HG03025 (cell line): ENCODE data around the gene NR3C1.

ENCODE experiments used
- ATAC-seq: cut with Tn5 transposase; IDR thresholded peaks from one replicate; pipeline ENCODE4 v1.9.1; 2021; ENCODE audit warnings: mild to moderate bottlenecking, moderate library complexity; ENCODE audit not compliant: unreplicated experiment, low FRiP score

The NR3C1 gene

DNA sequence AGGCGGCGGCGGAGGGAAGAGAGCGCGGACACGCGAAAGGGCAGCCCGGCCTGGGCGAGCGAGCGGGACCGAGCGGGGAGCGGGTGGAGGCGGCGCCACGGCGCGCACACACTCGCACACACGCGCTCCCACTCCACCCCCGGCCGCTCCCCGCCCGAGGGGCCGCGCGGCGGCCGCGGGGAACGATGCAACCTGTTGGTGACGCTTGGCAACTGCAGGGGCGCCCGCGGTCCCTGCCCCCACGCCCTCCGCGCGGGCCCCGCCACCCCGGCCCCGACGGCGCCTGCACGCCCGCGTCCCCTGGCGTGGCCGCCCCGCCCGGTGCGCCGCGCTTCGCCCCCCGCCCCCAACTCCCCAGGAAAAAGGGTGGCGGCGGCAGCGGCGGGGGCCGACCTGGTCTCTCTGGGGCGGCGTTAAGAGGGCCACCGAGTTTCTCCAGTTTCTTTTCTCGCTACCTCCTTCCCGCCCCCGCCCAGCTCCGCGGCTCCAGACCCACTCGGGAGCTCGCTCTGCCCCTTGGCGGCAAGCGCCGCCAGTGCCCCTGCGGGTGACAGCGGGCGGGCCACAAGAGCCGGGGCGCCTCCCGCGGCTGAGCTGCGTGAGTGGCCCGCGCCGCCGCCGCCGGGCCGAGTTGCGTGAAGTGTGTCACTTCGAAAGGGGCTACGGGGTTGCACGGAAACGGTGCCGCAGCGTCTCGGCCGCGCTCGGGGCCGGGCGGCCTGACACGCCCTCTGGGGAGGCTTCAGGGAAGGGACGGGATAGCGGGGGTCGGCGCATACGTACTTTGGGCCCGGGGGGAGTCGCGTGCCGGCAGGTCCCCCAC lies at the start of gene NR3C1:
Gene NR3C1 (minus strand): TSS at position 94 of the 823 bp plus-strand sequence. CDS start 2,847 bp downstream, outside the sequence.
- ATAC-seq, result peak; percentile 57

DNA sequence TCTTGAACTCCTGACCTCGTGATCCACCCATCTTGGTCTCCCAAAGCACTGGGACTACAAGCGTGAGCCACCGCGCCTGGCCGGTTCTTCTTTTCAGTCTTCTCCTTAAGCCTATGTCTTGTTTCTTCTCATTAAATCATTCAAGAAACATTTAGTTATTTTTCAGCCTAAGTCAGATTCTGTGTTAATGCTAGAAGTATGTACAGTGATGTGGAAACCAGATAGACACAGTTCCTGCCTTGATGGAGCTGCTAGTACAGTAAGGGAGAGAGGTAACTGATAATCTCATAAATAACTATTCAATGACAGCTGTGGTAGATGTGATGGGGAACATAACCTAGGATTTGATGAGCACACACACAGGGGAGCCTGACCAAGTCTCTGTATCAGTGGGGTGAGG lies 46.3 kb upstream of the NR3C1 start:
- no peak for ATAC-seq

GRCh38 chr5:143448518-143448917 lies 45.0 kb upstream of the NR3C1 start:
- no peak for ATAC-seq

GRCh38 chr5:143447983-143448382 lies 44.5 kb upstream of the NR3C1 start:
- no peak for ATAC-seq

GRCh38 chr5:143446535-143447226 lies 43.2 kb upstream of the NR3C1 start:
- ATAC-seq, result no peak

GRCh38 chr5:143445776-143446175 lies 42.3 kb upstream of the NR3C1 start:
- no peak for ATAC-seq

DNA sequence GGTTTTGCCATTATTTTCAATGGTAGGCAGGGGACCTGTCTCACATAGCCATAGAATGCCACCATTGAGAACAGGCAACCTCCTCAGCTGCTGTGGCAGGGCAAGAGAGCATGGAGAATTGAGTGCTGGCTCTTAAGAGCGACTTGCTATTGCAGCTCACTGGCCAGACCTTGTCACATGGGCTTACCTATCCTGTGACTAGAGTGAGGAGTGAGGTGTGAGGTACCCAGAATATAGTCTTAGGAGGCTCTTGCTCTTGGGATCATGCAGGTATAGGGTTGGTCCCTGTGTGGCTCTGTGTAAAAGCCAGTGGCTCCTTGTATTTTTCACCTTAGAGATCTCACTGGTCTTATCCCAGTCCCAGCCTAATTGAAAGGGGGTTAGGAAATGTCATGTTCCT lies 39.8 kb upstream of the NR3C1 start:
- ATAC-seq, result no peak

- no peak for ATAC-seq
These were observed 38.9 kb upstream of the NR3C1 start for GRCh38 chr5:143442385-143442784.

- no peak for ATAC-seq
These were observed 37.1 kb upstream of the NR3C1 start for GRCh38 chr5:143440448-143441115.

DNA sequence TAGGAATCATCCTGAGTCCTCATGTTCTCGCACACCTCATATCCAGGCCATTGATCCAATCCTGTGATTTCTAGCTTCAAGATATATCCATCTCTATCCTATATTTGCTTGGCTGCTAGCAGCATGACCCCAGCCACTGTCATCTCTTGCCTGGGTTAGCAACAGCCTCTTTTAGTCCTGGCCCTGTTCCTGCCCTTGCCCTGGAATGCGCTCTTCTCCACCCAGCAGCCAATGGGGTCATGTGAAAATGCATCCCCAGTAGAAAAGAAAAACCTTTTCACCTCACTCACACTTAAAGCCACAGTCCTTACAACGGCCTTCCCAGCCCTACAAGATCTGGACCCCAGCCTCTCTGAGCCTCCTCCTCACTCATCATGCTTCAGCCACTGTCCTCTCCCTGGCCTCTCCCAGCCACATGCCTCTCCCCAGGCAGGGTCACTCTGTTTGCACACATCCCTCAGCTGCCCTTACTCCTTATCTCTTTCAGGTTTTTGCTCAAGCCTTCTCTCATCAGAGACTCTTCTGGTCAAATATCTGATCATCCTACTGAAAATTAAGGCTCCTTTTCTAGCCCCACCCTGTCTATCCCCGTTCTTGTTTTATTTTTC lies 34.3 kb upstream of the NR3C1 start:
- no peak for ATAC-seq

- no peak for ATAC-seq
These were observed 33.4 kb upstream of the NR3C1 start for GRCh38 chr5:143436871-143437270.

DNA sequence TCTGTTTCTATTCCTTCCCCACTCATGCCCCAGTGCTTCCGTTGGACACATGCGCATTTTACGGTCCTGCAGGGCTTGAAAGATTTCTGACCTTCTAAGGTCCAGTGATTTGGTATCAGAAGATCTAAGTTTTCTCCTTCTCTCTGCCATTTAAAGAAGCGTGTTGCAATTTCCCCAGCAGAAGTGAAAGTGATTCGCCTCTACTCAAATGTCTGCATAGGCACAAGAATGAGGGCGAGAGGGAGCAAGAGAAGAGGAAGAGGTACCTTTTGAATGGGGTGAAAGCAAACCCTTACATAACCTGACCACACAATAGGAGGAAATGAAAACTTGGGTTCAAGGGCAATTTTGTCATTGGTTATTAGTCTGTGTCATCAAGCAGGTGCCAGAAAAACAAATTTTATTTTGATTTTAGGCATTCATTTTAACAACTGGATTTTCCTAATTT lies 31.7 kb upstream of the NR3C1 start:
- ATAC-seq, result peak; percentile 90

GRCh38 chr5:143434261-143435209 lies 31.0 kb upstream of the NR3C1 start:
- peak; percentile 19 for ATAC-seq

DNA sequence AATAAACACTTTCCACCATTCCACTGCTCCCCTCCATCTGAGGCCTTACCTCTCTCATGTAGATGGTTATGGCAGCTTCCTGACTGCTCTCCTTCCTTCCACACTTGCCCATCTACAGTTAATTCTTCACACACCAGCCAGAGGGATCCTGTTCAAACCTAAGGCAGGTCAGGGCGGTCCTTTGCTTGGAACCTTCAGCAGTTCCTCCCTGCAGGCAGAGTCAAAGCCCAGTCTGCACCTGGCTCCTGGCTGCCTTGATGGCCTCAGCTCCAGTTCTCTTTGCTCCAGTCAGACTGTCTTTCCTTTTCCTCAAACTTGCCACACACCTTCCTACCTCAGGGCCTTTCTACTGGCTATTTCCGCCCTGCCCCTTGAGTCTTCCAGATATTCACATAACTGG lies 30.2 kb upstream of the NR3C1 start:
- ATAC-seq, result no peak

DNA sequence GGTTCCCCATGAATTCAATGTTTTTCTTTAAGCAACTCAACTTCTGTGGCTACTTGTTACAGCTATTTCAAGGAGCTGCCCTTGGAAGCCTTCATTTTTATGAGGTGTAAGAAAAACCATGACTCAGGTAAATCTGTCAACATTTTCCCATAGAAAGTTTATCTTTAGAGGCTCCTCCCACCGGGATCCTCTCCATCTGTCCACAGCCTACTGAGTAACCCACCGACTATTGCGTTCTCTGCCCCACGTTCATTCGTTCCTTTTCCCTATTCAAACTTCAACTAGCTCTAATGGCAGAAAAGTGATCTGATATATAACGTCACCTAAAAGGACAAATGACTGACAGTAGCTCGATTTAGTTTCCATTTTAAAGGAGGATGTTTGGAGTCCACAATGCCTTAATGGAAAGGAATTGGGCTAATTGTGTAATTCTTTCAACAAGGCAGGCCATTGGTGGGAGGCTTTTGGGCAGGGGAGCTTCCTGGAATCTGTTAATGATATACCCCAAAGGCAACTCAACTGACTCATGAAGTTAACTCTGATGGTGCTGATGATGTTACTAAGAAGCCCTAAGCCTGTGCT lies 29.3 kb upstream of the NR3C1 start:
- no peak for ATAC-seq

GRCh38 chr5:143431789-143432188 lies 28.3 kb upstream of the NR3C1 start:
- ATAC-seq, result no peak

DNA sequence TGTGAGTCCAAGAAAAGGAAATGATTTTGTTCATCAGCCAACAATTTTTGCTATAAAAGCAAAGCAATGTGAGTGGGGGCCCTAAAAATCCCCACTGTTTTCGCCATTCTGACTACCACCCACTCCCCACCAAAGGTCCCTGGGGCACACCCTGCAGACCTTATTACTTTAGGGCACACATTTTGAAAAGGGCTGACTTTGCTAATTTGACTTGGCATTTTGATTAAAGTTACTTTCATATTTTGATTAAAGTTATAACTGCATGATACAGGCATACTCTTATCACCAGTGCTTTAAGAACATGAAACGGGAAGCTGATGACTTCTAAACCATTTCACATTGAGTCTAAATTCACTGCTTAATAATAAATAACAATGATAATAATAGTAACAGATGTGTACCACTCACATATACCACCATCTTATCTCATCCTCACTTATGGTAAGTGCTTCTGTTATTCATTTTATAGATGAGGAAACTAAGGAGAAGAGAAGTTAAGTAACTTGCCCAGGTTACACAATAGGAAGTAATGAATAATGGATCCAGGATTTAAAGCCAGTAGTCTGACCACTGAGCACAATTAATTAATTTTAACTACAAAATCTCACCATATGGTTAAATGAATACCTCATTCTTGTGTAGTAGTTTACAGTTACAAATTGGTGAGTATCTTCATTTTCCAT lies 25.4 kb upstream of the NR3C1 start:
- no peak for ATAC-seq

DNA sequence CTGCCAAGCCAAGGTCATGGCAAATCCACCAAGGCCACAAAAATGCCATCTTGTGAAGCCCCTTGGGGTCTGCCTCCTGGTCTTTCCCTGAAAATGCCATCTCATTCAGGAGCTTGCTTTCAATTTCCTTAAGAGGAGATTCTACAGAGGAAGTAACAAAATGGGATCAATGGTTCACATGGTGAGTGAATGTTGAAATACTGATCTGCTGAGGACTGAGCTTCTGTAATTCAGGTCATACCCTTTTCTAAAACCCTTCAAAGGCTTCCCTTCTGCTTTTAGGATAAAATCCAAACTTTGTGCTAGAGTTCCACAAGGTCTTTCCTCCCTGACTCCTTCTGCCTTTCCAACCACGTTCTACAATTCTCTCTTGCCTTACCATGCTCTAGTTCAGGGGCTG lies 24.7 kb upstream of the NR3C1 start:
- ATAC-seq, result no peak
